CD4-positive, alpha-beta T cell treated with Interleukin-6 for 4 hours (primary cell): ENCODE measurements around the gene IL1RAP.
"Not testable (repeated sequence)": the region's sequence is repeated elsewhere in the genome, so short reads cannot be mapped to it uniquely, and the experiment has no call there.

Source experiments
- DNase-seq: peaks from one replicate; pipeline ENCODE4 v3.0.0-alpha.2; 2020; ENCODE audit warnings: mixed read lengths

Gene IL1RAP

GRCh38 chr3:190513409-190514370 lies at the start of gene IL1RAP:
IL1RAP (plus strand) TSS chr3:190514085; CDS start chr3:190564290, 50,205 bp downstream.
- DNase-seq, result peak; percentile 90

GRCh38 chr3:190467922-190468321 lies 46.0 kb upstream of the IL1RAP start:
- no peak for DNase-seq

DNA sequence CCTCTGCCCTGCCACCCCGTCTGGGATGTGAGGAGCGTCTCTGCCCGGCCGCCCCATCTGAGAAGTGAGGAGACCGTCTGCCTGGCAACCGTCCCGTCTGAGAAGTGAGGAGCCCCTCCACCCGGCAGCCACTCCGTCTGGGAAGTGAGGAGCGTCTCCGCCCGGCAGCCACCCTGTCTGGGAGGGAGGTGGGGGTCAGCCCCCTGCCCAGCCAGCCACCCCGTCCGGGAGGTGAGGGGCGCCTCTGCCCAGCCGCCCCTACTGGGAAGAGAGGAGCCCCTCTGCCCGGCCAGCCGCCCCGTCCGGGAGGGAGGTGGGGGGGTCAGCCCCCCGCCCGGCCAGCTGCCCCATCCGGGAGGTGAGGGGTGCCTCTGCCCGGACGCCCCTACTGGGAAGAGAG lies 40.6 kb upstream of the IL1RAP start:
- not testable (repeated sequence) for DNase-seq

DNA sequence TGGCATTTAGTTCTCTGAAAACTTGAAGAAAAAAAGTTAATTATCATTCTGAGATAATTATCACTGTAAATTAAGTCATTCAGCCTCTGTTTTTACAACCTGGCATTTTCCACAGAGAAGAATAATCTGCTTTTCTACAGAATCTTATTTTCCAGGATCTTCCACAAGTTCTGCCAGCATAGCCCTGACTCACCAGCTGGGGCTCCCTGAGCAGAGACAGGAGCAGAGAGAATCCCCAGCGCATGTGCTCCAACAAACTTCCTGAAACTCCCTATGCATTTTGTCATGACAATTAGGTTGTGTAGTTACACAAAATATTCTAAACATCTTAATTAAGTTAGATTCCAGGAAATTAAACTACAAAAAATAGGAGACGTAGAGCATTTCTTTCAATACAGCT lies 32.1 kb upstream of the IL1RAP start:
- DNase-seq, result no peak

DNA sequence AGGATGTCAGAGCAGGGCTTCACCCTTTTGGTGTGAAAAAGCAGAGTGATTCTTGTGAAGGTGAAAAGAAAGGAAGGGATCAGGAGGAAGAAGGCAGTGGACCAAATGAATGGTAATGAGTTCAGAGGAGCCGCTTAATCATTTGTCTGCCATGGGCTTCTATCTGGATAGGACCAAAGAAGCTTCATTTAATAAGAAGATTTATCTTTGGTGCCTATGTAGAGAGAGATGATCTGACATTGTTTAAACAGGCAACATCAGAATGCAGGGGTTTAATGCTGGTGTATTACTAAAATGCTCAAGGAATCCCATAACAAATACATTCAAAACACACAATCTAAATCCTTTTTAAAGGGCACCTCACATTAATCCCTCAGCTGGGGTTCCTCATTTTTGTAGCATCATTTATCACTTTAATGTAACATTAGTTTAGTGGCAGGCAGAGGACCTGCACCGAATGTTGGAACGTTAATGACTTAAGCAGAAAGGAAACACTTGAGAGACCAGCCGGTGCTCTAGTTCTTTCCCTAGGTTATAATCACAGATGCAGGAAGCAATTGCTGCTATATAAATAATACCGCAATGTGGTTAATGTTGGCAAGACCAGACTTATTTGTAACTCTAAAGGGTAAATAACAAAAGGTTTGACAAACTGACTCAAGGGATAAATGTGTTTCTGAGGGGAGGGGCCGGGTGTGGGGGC lies 27.9 kb upstream of the IL1RAP start:
- no peak for DNase-seq

GRCh38 chr3:190486533-190486864 lies 27.4 kb upstream of the IL1RAP start:
- DNase-seq, result no peak

- no peak for DNase-seq
Measured at GRCh38 chr3:190486908-190487607, 26.8 kb upstream of the IL1RAP start.

- no peak for DNase-seq
Measured at GRCh38 chr3:190491533-190492054, 22.3 kb upstream of the IL1RAP start.

DNA sequence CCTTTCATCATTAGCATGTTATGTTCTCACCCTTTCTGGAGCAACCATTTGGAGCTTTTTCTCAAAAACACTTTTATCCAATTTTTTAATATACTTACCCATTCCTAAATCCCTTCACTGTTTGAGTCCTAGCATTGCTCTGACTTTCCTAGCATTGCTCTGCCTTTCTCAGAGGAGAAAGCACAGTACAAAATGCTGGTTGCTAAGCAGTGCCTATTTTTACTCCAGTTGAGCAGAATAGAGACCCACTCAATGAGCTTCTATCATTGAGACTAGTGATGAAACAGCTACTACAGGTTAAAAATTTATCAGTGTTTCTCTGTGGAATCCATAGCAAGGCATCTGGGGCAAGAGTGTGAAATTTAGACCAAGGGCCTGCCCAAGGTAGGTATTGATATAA lies 21.8 kb upstream of the IL1RAP start:
- DNase-seq, result no peak

GRCh38 chr3:190492966-190493365 lies 20.9 kb upstream of the IL1RAP start:
- no peak for DNase-seq

GRCh38 chr3:190494907-190495306 lies 19.0 kb upstream of the IL1RAP start:
- DNase-seq, result no peak

DNA sequence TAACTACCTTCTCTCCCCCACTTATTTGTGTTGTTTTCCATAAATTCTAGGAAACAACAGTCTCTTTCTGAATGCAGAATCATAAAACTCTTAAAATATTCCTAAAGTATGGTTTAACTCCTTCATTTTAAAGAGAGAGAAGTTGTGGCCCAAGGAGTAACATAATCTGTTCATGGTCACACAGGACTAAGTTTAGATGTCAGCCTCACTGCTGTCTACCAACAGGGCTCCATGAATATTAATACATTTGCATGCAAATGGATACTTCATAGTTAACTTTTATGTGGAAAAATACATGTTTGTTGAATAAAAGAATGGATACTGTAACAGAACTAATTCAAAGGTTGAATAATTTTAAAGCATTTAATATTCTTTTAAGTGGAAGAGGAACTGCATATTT lies 18.5 kb upstream of the IL1RAP start:
- no peak for DNase-seq

DNA sequence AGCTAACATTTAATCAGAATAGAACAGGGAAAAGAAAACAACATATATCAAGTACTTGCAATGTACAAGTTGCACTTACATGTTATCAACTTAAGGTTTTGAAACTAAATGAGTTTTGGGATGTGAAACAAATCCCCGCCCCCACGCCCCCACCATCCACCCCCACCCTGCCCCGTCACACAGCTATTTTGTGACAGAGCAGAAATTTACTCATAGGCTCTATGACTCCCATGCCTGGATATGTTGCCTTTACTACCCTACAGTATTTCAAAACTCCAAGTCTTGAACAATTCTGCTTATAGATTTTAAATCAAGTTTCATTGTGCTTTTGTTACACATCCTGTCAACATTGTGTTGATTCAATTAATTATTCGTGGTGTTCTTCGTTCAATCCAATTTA lies 18.1 kb upstream of the IL1RAP start:
- DNase-seq, result no peak

GRCh38 chr3:190496859-190497258 lies 17.0 kb upstream of the IL1RAP start:
- DNase-seq, result no peak

DNA sequence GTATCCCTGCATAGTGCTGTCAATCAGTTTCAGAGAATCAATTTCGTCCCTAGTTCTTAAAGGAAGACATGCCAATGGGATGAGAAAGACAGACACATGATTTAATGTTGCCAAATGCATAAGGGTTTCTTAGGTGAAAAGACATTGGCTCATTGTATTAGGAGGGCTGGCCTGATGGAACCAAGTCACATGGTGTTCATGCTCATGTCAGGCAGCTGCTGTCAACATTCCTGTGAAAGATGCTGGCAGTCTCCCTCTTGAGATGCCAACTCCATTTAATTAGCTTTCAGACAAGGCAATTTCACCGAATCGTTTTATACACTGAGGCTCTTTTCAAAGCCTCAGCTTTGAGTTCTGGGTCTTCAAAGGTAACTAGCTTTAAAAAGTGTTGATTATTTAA lies 16.1 kb upstream of the IL1RAP start:
- no peak for DNase-seq

- DNase-seq, result no peak
Measured at GRCh38 chr3:190498293-190498692, 15.6 kb upstream of the IL1RAP start.

DNA sequence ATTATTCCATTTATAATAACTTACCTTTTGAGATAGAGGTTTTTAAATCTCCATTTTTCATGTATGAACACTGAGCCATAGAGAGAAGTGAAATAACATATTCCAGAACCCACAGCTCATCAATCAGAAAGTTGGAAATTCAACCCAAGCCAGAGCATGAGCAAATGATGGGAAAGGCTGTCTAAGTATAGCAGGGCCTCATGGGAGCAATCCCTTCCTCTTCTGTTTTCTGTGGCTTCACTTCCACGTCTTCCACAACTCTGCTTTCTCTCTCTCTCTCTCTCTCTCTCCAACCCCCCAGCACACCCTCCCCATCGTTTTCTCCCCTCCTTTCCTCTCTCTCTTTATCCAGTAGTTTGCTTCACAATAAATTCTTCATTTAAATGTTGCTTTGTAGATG lies 14.8 kb upstream of the IL1RAP start:
- DNase-seq, result no peak

- no peak for DNase-seq
Measured at GRCh38 chr3:190502946-190503345, 10.9 kb upstream of the IL1RAP start.

DNA sequence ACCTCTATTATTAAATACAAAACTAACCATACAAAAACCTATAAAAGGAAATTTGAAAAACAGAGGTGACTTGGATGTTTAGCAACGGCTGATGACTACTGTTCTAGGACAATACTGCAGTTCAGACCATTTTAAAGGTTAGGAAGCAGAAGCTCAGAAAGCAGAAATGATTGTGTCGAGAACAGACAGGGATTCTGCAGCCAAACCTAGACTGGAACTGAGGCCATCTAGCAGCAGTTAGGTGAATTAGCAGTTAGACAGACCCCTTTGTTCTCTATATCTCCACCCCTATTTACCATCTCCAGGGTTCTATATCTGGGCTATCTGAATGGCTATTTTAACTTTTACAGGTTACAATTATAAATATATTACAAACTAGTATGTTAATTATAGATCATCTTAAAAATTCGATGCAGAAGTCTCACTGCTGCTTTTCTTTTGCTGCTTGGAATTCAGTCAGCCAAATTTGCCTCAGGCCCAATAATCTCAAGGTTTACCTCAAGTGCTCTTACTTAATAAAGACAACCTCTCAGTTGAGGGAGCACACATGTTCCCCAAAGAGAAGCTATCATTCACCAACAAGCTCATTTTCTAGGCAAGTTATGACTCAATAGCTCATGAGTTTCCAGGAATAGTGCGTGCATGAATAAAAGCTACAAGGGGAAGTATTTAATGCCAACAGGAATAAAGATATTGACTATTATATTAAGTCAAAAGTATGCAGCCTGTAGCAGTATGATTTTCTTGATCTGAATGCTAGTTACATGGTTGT lies 9.3 kb upstream of the IL1RAP start:
- no peak for DNase-seq

DNA sequence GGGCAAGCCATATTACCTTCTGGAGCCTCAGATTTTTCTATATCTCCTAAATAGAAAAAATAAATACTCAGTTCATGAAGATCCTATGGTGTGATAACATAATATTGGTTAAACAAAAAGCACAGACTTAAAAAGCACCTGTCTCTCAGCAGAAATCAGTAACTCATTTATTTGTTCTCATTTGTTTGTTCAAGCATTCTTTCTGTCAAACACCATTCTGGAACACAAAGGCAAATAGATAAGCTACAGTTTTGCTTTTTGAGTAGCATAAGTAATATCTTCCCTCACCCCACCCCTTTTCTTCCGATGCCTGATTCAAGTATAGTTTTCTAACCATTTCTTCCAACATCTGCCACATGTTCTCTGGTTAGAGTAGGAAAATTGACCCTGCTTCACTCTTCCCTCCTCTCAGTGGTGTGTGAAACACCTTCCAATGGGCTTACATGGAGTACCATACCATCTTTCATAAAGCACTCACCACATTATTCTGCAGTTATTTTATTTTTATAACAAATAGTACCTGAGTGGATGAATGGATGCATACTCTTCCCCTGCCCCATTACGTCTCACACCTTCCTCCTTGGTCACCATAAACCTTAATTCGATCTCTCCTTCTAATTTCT lies 8.4 kb upstream of the IL1RAP start:
- no peak for DNase-seq

DNA sequence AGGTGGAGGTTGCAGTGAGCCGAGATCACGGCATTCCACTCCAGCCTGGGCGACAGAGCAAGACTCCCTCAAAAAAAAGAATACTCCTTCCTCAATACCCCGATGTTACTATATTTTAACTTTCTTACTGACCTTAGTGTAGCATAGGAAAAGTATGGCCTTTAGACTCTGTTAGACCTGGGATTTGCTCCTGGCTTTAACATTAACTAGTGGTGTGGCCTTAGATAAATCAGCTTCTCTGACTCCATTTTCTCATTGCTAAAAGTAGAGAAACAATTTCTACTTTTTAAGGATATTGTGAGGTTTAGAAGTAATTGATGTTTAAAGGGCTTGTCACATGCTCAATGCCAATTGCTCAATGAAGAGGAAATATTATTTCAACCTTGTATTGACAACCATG lies 7.6 kb upstream of the IL1RAP start:
- DNase-seq, result no peak

DNA sequence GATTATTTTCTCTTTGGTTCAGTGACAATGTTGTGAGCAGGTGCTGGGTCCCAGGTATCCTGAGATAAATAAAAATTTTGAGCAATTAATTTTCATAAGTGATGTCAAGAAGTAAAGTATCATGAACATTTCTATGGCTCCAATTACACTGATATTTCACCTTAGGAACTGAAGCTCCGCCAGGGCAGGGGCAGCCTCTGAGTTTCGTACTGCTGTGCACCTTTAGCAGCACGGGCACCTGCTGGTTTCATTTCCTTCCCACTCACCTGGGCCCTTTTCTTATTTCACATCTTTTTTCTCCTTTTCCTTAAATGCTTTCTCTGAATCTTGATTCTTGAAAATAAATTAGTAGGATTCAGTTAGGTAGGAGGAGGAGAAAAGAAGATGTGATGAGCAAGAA lies 1.2 kb upstream of the IL1RAP start:
- peak; percentile 12 for DNase-seq
